Measurements from ENCODE around the gene MCM5.
"Not testable (repeated sequence)": the region's sequence is repeated elsewhere in the genome, so short reads cannot be mapped to it uniquely, and the experiment has no call there.

The MCM5 gene

DNA sequence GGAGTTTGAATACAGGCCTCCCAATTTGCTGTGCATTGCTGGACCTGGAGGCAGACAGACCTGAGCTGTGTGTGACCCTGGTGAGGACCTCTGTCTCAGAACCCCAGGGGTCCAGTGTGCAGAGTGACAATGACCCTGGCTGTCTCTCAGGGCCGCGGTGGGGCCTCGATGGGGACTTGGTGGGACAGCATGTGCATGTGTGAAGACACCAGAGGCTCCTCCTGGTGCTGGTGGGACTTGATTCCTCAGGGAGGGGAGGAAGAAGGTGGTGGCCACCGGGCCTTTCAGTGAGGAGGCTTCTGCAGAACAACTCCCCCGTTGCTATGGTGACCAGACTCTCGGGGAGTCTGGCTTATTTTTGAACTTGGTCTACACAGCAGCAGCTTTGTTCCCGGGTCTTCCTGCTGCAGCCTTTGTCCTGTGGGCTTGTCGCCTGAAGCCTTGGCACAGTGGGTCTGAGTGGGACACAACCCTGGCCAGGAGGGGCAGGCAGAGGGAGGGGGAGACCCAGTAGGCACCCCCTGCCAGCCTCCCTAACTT lies 35.3 kb downstream of the MCM5 start:
- peak; percentile 12 for DNase-seq

DNA sequence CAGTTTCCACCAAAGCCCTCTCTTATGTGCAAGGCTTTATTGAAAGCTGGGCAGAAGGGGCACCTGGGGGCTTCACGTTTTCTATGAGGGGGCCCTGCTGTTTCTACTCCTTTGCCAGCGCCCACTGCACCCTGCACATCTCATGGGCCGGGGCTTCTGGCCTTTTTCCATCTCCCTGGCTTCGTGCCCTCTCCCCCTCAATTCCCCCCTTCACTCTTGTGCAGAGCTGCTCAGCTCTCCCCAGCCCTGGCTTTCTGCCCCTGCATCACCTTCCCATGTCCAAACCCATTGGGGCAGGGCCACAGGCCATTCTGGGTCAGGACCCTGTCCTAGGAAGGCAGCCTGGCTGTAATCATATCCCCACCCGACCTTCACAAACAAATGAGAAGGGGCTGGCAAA lies 36.5 kb downstream of the MCM5 start:
- DNase-seq = no peak

DNA sequence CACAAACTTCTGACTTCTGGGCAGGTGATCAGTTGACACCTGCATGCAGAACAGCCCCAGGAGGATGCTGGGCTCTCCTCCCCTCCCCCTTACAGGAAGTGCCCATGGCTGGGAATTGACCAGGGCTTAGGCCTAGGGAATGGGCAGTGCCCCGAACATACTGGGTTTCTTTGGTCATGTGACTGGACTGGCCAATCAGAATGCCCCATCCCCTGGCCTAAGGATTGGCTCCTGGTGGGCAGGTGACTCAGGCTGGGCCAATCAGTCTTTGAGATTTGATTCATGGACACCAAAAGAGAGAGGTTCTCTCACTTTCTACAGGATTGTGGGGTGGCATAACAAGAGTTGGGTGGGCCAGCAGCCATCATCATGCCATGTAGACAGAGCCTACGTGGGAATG lies 37.1 kb downstream of the MCM5 start:
- DNase-seq = peak; percentile 42

DNA sequence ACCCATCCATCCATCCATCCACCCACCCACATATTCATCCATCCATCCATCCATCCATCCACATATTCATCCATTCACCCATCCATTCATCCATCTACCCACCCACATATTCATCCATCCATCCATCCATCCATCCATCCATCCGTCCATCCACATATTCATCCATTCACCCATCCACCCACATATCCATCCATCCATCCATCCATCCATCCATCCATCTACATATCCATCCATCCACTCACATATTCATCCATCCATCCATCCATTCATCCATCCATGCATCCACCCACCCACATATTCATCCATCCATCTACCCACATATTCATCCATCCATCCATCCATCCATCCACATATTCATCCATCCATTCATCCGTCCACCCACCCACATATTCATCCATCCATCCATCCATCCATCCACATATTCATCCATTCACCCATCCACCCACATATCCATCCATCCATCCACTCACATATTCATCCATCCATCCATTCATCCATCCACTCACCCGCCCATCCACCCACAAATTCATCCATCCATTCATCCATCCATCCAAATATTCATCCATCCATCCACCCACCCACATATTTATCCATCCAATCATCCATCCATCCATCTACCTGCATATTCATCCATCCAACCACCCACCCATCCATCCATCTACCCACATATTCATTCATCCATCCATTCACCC lies 38.9 kb downstream of the MCM5 start:
- not testable (repeated sequence) for DNase-seq

DNA sequence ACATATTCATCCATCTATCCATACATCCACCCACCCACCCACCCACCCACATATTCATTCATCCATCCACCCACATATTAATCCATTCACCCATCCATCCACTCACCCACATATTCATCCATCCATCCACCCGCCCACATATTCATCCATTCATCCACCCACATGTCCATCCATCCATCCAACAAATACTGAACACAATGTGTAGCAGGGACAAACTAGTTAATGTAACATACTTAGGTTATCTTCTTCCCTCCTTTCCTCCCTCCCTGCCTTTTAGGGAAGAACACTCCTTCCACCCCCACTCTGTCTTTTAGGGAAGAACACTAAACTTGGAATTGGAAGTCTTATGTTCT lies 39.4 kb downstream of the MCM5 start:
- DNase-seq = no peak

DNA sequence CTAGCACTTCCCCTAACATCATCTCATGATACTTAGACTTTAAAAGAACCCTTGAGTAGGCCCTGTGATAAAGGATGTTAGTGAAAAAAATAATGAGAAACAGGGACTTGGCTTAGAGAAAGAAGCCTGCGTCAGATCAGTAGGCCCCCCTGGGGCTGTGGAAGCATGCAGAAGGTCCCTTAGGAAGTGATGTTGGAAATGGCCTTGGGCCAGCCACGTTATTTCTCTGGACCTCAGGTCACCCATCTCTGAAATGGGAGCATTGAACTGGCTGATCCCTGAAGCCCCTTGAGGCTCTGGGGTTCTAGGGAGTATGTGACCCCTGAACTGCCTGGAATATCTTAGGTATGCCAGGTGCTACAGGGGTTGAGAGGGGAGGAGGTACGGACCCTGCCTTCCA lies 40.2 kb downstream of the MCM5 start:
- no peak for DNase-seq

DNA sequence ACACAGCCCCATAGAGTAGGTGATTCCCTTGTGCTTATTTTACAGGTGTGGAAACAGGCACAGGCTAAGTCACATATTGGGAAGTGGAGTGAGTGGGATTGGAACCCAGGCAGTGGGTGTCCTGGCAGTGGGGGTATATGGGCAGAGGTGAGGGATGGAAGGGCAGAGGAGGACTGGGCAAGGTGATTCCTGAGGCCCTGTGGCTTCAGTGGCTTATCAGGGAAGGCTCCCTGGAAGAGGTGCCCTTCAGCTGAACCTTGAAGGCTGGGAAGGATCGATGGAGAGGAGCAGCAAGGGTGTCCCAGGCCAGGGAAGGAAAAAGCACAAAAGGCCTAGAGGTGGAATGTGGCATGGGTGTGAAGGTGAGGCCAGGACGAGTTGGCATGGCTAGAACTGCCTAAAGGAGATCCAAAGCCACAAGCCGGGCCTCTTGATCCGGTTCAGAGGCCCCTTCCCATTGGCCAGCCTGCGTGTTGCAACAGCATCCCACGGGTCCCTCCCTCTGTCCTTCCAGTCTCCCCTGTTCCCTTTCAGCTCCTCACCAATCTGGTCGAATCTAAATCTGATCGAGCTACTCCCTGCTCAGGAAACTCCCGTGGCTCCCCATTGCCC lies 41.7 kb downstream of the MCM5 start:
- no peak for DNase-seq

DNA sequence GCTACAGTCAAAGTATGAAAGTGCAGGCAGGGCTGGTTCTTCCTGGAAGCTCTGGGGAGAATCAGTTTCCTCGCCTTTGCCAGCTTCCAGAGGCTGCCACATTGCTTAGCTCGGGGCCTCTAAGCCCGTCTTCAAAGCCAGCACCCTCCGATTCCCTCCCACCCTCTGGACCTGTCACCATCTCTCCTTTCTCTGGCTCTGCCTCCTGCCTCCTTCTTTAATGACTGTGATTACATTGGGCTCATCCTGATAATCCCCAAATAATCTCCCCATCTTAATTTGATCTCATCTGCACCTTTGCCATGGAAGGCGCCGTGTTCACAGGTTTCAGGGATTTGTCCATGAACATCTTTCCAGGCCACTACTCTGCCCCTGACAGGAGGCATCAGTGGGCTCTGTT lies 42.5 kb downstream of the MCM5 start:
- DNase-seq = peak; percentile 94

DNA sequence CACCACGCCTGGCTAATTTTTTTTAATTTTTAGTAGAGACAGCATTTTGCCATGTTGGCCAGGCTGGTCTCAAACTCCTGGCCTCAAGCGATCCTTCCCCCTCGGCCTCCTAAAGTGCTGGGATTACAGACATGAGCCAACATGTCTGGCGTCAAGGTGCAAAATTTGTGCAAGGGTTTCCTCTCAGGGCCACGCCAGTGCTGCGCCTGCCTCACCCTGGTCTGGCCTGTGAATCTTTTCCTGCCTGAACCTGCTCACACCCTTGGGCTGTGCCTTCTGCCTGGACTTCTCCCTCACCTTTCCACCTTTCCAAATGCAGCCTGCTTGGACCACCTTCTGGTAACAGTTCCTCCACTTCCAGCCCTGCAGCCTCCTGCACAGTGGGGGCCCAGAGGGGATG lies 43.4 kb downstream of the MCM5 start:
- no peak for DNase-seq

DNA sequence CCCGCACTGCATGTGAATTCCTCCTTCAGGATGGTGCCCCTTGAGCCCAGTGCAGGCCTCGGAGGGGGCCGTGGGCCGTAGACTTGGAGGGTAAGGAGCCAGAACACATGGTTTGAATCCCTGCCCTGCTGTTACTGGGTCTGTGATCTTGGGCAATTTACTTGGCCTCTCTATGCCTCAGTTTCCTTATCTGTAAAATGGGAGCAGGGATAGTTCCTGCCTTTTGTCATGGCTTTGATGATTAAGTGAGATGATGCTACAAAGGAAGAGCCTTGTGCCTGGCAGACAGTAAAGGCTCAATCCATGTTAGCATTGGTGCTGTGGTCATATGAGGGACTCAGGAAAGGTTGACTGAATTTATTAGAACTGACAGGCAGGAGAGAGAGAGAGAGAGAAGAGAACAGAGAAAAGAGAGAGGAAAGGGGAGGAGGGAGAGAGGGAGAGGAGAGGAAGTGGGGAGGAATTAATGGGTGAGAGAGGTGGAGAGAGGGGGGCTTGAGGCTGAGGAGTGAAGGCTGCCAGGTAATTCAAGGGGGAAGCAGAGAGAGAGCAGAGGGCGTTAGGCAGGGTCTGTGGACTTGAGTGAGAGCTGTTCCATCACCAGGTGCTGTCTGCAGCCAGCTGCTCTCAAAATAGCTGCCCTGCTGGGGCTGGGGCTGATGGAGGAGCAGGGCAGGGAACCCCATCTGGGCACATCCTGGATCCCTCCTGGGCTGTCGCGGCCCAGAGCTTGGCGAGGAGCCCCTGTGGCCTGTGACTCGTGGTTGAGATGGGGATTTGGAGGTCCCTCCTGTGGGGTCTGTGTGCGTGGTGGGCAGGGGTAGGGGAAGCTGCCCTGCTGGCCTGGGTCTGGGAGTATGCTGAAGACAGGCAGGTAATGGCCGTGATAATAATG lies 44.1 kb downstream of the MCM5 start:
- peak; percentile 12 for DNase-seq

DNA sequence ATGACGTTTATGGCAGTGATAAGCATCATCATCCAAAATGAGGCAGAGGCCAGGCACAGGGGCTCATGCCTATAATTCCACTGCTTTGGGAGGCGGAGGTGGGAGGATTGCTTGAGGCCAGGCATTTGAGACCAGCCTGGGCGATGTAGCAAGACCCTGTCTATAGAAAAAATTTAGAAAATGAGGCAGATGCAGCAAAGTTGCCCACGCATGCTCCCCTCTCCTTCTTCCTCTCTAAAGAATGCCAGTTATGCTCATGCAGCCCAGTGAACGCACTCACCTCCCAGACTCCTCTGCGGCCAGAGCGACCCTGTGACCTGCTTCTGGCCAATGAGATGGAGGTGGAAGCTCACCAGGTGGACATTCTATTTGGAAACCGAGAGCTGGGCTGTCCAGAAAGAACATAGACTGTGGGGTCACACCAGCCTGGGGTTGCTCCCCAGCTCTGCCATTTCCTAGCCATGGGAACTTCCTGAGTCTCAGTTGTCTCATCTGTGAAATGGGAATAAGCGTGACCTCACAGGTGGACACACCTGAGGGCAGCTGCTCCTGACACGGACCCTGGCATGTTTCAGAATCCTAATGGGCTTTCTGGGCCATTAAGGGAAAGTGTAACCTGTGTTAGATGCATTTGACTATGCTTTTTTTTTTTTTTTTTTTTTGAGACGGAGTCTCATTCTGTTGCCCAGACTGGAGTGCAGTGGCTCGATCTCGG lies 44.9 kb downstream of the MCM5 start:
- no peak for DNase-seq

DNA sequence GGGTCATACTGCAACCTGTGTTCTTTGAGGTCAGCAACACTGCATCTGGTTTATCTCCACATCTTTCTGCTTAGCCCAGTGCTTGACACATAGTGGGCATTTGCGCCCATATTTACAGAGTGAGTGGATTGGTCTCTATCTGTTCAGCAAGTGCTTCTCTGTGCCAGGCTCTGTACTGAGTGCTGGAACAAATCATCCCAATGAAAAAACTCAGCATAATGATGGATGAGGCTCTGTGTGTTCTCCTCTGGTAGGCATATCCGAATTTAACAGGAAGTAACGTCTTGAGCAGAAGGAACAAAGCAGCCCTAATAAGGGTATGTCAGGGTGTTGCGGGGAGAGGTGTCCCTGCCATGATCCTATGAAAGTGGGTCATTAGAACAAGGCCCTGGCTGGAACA lies 46.0 kb downstream of the MCM5 start:
- DNase-seq = no peak

DNA sequence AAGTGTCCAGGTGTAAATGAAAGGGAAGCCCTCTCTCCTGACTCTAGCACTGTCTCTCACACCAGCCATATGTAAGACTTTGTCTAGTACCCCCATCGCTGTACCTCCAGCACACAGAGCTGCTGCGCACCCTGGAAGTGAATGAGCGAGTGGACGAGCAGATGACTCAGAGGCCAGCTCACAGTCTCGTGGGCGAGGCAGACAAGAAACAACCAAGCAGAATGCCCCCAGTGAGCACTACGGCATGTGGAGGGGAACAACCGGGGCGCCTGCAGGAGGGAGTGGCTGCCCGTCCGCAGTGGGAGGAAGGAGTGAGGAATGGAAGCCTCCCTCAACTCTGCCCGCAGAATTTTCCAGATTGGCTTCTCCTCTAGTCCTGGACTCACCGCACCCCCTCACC lies 46.4 kb downstream of the MCM5 start:
- DNase-seq = no peak

DNA sequence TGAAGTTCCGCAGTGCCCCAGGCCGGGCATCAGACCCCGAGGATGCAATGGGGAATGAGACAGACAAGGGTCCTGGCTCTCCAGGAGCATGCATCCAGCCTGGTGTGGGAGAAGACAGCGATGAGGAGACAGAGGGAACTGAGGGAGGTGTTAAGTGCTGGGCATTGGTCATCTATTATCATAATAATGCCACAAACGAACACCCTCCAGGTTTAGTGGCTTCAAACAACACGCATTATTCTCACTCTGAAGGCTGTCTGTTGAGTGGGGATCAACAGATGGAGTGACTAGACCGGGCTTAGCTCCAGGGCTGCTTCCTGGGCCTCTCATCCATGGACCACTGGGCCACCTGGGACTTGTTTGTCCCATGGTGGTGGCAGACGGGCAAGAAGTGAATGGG lies 48.6 kb downstream of the MCM5 start:
- no peak for DNase-seq

DNA sequence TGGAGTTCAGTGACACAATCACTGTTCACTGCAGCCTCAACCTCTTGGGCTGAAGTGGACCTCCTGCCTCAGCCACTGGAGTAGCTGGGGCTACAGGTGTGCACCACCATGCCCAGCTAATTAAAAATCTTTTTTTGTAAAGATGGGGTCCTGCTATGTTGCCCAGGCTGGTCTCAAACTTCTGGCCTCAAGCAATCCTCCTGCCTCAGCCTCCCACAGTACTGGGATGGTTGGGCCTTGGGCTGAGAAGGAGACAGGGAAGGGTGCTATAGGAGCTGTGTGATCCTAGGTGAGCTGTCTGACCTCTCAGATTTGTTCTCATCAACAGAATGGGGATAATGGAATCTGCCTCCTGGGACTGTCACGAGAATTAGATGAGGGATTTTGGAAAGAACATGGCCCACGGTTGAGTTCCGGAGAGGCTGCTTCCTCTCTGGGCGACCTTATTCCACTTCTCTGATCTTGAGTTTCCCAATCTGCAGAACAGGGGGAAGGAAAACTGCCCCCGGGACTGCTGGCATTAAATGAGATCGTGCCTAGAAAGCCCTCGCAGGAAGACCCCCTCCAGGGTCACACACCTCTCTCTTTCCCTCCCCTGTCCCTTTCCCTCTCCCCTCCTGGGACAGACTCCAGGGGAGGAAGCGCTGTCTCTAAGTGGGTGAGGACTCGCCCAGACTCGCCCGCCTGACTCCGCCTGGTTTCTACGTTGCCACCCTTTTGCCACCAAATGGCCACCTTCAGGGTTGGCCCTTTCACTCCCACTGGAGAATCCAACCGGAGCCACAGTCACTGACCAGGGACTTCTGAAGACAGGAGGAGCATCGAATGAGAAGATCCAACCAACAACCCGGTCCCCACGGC lies 50.1 kb downstream of the MCM5 start:
- no peak for DNase-seq

DNA sequence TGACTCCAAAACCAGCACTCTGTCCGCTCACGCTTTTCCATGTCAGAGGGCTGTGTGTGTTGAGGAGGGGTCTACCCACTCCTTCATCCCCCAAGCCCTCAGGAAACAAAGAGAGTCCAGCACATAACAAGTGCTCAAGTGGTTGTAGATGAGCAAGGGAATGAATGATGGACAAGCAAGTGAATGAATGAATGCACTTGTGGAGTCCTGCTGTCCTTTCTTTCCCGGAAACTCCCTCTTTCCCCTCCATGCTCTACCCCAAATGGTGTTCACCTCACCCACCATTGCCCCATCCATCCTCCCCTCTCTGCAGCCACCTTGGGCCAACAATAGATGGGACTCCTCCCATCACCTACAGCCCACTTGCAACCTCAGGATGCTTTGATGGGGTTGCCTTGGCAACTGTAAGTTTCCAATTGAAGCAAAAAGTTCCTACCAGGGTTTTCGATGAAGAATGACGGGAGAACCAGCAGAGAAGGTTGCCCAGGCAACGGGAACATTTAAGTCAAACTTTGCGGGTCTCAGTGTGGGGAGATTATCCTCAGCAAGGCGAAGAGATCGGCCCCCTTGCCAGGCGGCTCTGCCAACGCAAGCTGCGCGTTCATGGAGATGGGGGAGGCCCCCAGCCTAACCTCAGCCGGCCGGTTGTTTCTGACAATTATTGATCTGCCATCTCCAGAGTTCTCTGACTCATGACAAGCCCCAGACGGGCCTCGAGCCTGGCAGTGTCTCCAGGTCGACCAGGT lies 51.1 kb downstream of the MCM5 start:
- DNase-seq = no peak

DNA sequence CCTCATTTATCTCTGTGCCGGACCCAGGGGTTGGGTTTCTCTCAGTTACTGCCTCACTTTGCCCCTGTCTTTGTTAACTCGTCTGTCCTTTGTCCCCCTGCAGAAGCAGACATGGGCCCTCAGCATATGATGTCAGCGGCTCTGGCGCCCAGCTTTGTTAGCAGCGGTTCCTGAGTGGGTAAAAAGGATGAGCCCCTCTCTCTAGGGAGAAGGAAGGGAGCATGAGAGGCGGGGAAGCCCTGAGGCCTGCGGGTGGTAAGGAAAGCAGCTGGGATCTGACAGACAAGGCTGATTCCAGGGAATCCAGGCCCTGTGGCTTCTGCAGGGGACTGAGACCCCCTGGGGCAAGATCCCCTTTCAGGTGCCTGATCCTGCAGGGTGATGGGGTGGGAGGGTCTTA lies 51.7 kb downstream of the MCM5 start:
- peak; percentile 45 for DNase-seq

DNA sequence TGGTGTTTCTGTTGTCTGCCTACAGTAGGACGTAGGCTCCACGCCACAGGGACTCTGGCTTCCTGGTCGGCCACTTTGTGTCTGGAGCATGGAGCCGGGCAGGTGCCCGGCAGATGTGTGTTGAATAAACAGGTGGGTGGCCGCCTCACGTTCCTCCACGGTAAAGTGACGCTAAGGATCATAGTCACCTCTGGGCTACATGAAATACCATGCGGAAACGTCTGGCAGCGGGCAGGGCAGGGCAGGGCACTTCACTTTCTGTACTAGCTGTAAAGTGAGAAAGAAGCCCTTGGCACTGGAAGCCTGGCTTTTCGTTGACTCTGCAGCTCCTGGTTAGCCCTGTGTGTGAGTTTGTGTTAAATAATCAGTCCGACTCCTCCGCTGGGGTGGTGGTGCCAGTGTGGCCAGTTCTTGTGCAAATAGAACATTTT lies 52.4 kb downstream of the MCM5 start:
- DNase-seq = no peak

DNA sequence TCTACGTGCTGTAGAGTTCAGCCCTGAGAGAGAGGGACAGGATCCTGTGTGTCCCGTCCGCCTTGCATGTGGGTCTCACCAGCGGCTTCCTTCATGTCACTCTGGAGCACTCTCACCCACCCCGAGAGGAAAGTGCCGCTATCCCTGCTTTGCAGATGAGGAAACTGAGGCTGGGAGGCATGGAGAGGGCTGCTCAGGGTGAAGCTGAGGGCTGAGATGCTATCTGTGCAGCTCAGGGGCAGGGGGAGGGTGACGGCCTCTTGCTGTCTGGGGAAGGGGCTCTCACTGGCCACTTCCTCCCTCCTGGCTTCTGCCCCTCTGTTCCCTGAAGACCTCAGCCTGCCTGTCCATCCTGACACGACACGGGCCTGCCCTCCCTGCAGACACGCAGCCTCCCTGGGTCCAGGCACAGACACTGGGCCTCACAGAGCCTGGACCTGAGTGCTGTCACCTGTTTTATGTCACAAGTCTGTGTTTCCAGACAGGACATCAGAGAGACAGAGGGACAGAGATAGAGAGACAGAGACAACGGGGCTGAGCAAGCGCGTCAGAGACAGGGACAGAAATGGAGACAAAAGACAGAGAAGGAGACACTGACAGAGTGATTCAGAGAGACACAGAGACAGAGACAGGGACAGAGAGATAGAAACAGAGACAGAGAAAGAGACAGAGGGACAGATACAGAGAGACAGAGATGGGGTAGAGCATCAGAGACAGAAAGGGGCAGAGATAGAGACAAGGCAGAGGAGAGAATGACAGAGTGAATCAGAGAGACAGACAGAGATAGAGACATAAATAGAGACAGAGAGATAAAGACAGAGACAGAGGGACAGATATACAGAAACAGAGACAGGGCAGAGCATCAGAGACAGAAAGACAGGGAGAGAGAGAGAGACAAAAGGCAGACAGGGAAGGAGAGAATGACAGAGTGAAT lies 53.1 kb downstream of the MCM5 start:
- no peak for DNase-seq

DNA sequence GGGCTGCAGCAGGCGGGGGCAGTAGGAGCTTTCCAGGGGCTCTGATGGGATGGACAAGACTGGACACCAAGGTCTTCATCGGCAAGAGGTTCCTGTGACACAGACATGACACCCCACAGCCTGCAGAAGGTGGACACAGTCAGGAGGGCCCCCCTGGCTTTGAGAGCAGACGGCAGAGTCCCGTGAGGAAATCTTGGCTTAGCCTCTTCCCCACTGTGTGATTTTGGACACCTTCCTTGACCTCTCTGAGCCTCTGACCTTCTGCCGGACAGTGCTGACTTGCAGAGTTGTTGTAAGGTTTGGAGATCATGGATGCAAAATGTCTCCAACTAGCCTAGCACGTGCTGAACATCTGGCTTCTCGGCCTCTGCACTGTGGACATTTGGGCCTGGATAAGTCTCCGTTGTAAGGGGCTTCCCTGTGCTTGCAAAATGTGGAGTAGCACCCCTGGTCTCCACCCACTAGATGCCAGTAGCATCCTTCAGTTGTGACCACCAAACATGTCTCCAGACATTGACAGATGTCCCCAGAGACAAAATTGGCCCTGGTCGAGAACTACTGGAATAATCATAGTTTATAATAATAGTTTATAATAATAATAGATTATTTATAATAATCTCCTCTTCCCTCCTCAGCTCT lies 54.6 kb downstream of the MCM5 start:
- DNase-seq = peak; percentile 26

All from NCI-H82 (cell line).